Transverse colon (tissue), 4 donors: ENCODE results near the gene FAM236B. TPM values are rescaled to one million over a fixed set of nuclear protein-coding genes. Genes with fewer than 3 reads are reported as not detected.
"Not testable (repeated sequence)": the region's sequence is repeated elsewhere in the genome, so short reads cannot be mapped to it uniquely, and the experiment has no call there.

Experiments
- DNase-seq: peaks from one replicate; pipeline ENCODE4 v3.0.0-alpha.2; 2019
- H3K27ac ChIP-seq, 4 donors: fragments of 200-600 bp; sonication (generic); 2 replicates each; pipeline ENCODE4 v1.5.1; 2016 to 2018; ENCODE audit warnings: inconsistent platforms in 4 of 4
- H3K27me3 ChIP-seq: fragments of 200-600 bp; sonication (generic); 2 replicates; pipeline ENCODE4 v1.5.1; 2017; ENCODE audit warnings: inconsistent platforms
- H3K36me3 ChIP-seq, 4 donors: fragments of 200-600 bp; sonication (generic); 2 replicates each; pipeline ENCODE4 v1.5.1; 2017 to 2019; ENCODE audit warnings: inconsistent platforms in 4 of 4
- H3K4me1 ChIP-seq, 4 donors: fragments of 200-600 bp; sonication (generic); 2 replicates each; pipeline ENCODE4 v1.5.1; 2017 to 2020; ENCODE audit warnings: inconsistent platforms in 4 of 4
- H3K4me3 ChIP-seq, 4 donors: fragments of 200-600 bp; sonication (generic); 1 replicate in 1 of 4; 2 replicates in 3 of 4; pipeline versions ENCODE4 v1.5.1 to v1.6.1; 2017 to 2019; ENCODE audit warnings: inconsistent platforms in 4 of 4
- H3K9me3 ChIP-seq, 2 donors: fragments of 200-600 bp; sonication (generic); 2 replicates each; pipeline ENCODE4 v1.5.1; 2017 to 2019; ENCODE audit warnings: inconsistent platforms in 2 of 2
- CTCF ChIP-seq, 5 experiments: fragments of 200-600 bp in 3 of 5; fragments of 450-650 bp in 2 of 5; sonication (generic) in 3 of 5; IDR thresholded peaks; 1 replicate in 2 of 5; 2 replicates in 3 of 5; pipeline ENCODE4 v1.5.1; 2016 to 2017; ENCODE audit warnings: antibody characterized with exemption in 5 of 5, inconsistent platforms in 3 of 5, mild to moderate bottlenecking in 2 of 5, moderate library complexity in 1 of 5
- EP300 ChIP-seq: sonication (generic); formaldehyde crosslinking; IDR thresholded peaks from one replicate; pipeline ENCODE4 v1.6.1; 2017; ENCODE audit warnings: antibody characterized with exemption, low read depth
- POLR2AphosphoS5 ChIP-seq, 3 donors: sonication (generic); formaldehyde crosslinking; IDR thresholded peaks; one replicate each; pipeline ENCODE4 v1.6.1; 2016; ENCODE audit warnings: antibody characterized with exemption in 3 of 3
- WGBS, 2 donors: methylation state at CpG; one replicate each; pipeline ENCODE4 v1.1.5; 2018; ENCODE audit warnings: low coverage in 1 of 2; 5-methylcytosine and 5-hydroxymethylcytosine counted together
- in situ Hi-C, 4 donors: fragments of 200-750 bp; cut with MboI; loops; one replicate each; pipeline versions ENCODE4 v1.15.0 to v1.15.1; 2017; ENCODE audit warnings: low sequenced_read_pairs in 3 of 4, low pct_ligation_motif_present in 1 of 4, low pct_unique_long_range_greater_than_20kb in 1 of 4
- intact Hi-C: fragments of 100-400 bp; cut with DNase I; formaldehyde crosslinking; loops from one replicate; pipeline ENCODE4 v1.15.1; 2023; ENCODE audit warnings: low total_unique reads
- small RNA-seq, 4 donors: library from RNA; depleted of rRNA; stranded (forward); fragments of <200 nt; gene quantifications; one replicate each; pipeline ENCODE3, GENCODE V24; 2016
- total RNA-seq, 4 donors: library from RNA; depleted of rRNA; stranded (reverse); fragments of >200 nt; gene quantifications; one replicate each; pipeline ENCODE4 v1.1.0, GENCODE V29; 2016

The FAM236B gene
- total RNA-seq, 4 donors from 2014 or later = not detected

- in situ Hi-C loops, intact Hi-C loops, H3K36me3 ChIP-seq, DNase-seq, H3K4me3 ChIP-seq, H3K4me1 ChIP-seq, H3K27ac ChIP-seq, H3K9me3 ChIP-seq, H3K27me3 ChIP-seq: not testable (repeated sequence)
- no CpG with 5 or more reads among the region's 3 CpGs for WGBS, 2 donors
Observed at GRCh38 chrX:72748545-72748944, 33.9 kb downstream of the FAM236B start.

GRCh38 chrX:72745546-72745945, 36.9 kb downstream of the FAM236B start:
- DNase-seq, H3K36me3 ChIP-seq, H3K4me1 ChIP-seq, H3K27me3 ChIP-seq, H3K9me3 ChIP-seq, in situ Hi-C loops, H3K4me3 ChIP-seq, H3K27ac ChIP-seq, intact Hi-C loops: not testable (repeated sequence)
- no CpG with 5 or more reads among the region's 7 CpGs for WGBS, 2 donors

GRCh38 chrX:72735561-72735960, 46.9 kb downstream of the FAM236B start:
- H3K4me1 ChIP-seq = no peaks in the 10 kb centered on the region
- TF ChIP-seq CTCF (IDR thresholded peaks at IDR 0.05) (no peak), POLR2AphosphoS5 (IDR thresholded peaks at IDR 0.05) (no peak), EP300 (no peak)
- no peaks in the 10 kb centered on the region for H3K27me3 ChIP-seq
- intact Hi-C loops (no loop called here), in situ Hi-C loops (no loop called here)
- 57 to 81% methylated on average over 1 of the region's 1 CpG for WGBS, 2 donors
- H3K9me3 ChIP-seq = no peaks in the 10 kb centered on the region
- no peak overlapping the region for H3K4me3 ChIP-seq
- DNase-seq = no peak
- H3K27ac ChIP-seq = no peak overlapping the region
- H3K36me3 ChIP-seq = no peaks in the 10 kb centered on the region

- H3K36me3 ChIP-seq, H3K4me1 ChIP-seq, in situ Hi-C loops, H3K27me3 ChIP-seq, intact Hi-C loops, H3K27ac ChIP-seq, H3K4me3 ChIP-seq, H3K9me3 ChIP-seq, DNase-seq: not testable (repeated sequence)
- WGBS, 2 donors = 73% methylated on average over 8 of the region's 8 CpGs; no CpG with 5 or more reads in 1 of the 2 donors
Observed at GRCh38 chrX:72733636-72734035, 48.8 kb downstream of the FAM236B start.

Small RNAs within 50 kb of the gene (small RNA-seq; reads per million reads assigned to genes)
- gene RNU1-112P = 0 to 0.12 (median 0) reads per million in 4 donors

Other genes with a start within 250 kb of the FAM236B start
- gene HDAC8, start 209.8 kb downstream of the FAM236B start, total RNA-seq = 10 to 100 TPM; 10.5 to 37.5 (median 18.4) TPM
- 1 to 10 TPM; 1.8 to 4.6 (median 2.4) TPM for gene PHKA1, start 68.4 kb downstream of the FAM236B start, total RNA-seq
- gene DMRTC1B, start 5.8 kb downstream of the FAM236B start, total RNA-seq = 1 to 10 TPM in 1 of 4 donors, not detected in 3; 4.1 TPM
- not detected for gene FAM236D, start 25.6 kb upstream of the FAM236B start, total RNA-seq
- gene FAM236C, start 130.0 kb upstream of the FAM236B start, total RNA-seq = not detected
- gene FAM236A, start 155.5 kb upstream of the FAM236B start, total RNA-seq = not detected
- gene DMRTC1, start 161.2 kb upstream of the FAM236B start, total RNA-seq = not detected
- gene PABPC1L2B, start 220.3 kb upstream of the FAM236B start, total RNA-seq = not detected